Suppressor macrophage (primary cell): ENCODE data around the gene IFNL2.
"Not testable (repeated sequence)": the region's sequence is repeated elsewhere in the genome, so short reads cannot be mapped to it uniquely, and the experiment has no call there.

Experiments
- DNase-seq, 4 experiments: peaks; one replicate each; pipeline ENCODE4 v3.0.0-alpha.2; 2020 to 2022

The IFNL2 gene

DNA sequence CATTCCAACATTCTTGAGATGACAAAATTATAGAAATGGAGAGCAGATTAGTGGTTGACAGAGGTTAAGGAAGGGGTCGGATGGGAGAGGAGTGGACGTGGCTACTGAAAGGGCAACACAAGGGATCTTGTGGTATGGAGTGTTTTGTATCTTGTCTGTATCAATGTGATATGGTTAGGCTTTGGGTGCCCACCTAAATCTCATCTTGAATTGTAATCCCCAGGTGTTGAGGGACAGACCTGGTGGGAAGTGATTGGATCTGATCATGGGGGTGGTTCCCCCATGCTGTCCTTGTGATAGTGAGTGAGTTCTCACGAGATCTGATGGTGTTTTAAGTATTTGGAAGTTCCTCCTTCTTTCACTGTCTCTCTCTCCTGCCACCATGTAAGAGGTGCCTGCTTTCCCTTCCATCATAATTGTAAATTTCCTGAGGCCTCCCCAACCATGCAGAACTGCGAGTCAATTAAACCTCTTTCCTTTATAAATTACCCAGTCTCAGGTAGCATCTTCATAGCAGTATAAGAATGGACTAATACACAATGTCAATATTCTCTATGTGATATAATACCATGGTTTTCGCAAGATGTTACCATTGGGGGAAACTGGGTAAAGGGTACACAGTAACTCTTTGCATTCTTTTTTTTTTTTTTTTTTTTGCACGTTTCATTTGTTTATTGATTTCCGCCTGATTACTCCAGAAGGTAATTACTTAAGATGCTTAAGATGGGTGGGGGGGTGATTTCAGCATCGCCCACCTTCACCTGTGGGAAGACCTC lies 14.6 kb upstream of the IFNL2 start:
- no peak for DNase-seq

DNA sequence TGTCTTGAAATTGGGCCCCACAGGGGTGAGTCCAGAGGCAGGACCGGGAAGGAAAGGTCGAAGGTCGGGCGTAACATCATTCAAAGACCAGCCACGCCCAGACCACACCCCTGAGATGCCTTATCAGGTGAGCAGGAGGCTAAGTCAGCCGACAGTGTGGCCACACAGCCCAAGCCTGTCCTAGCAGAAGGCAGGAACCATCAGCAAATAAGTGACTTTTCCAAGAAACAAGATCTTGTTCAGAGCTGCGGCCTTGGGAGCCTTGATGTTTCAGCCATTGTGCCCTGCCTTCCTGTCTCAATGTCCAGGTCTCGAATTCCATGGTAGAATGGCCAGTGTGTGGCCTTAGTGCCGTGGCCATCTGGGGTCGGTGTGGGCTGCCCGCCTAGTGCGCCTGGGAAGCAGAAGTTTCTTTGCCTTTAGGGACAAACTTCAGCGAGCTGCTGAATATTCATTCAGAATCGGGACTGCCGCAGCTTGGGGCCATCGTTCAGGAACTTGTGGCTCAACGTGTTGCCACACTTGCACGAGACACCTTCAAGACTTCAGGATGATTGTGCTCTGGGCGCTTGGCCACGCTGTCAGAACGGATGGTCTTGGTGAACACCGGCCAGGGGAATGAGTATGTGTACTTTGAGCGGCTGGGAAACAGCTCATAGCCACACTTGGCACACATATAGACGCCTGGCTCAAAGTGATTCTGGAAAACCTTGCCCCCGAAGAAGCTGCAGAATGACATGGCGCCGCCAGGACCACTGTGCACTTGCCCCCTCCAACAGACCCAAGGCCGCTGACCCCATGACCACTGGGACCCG lies 13.5 kb upstream of the IFNL2 start:
- no peak for DNase-seq

DNA sequence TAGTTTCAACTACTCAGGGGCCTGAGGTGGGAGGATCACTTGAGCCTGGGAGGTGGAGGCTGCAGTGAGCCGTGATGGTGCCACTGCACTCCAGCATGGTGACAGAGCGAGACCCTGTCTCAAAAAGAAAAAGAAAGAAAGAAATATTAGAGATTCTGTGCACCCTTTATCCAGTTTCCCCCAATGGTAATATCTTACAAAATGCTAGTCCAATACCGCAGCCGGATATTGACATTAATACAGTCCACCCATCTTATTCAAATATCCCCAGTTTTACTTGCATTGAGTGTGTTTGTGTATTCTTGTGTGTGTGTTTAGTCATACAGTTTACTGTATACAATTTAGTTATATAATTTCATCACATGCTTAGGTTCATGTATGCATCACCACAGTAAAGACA lies 11.0 kb upstream of the IFNL2 start:
- no peak for DNase-seq

DNA sequence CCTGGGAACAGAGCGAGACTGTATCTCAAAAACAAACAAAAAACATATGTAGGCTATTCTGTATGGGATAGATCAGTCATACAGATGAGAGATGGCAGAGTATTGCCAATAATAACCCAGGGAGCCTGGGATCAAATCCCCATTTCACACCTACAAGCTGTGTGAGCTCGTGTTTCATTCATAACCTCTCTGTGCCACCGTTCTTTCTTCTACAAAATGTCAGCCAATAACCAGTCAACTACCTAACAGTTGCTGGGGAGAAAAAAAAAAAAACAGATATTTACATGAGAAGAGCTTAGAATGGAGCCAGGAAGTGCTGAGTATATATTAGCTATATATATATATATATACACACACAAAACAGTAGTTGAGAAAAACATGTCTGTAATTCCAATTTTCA lies 6.5 kb upstream of the IFNL2 start:
- no peak for DNase-seq

DNA sequence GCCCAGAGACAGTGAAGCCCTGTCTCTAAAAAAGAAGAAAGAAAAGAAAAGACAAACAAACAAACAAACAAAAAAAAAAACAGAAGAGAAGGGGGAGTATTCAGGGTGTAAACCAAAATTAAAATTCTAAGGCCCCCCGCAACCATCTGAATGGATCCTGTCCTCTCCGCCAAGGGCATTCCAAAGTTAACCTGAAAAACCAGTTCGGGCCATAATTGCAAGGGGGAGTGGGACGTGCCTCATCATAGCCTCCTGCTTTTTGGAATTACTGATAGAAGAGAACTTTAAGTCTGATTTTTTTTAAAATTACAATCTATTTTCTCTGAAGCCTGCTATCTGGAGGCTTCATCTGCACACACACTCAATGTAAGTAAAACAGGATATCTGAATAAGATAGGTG lies 5.7 kb upstream of the IFNL2 start:
- DNase-seq = no peak

DNA sequence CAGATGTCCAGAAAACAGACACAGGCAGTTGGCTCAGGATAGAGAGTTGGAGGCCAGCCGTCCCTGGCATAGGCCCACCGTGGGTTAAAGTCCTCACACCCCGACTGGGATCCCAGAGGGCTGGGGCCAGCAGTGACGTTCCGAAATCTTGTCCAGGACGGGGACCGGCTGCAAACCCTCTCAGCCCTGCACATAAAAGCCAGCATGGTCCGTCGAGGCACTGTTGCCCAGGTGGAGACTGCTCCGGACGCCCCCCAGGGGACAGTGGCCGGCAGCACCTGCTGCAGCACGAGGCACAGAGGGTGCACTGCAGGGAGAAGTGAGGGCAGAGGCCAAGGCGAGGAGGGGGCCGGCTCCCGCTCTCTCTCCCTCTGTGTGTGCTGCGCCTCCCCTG lies 4.3 kb upstream of the IFNL2 start:
- no peak for DNase-seq

DNA sequence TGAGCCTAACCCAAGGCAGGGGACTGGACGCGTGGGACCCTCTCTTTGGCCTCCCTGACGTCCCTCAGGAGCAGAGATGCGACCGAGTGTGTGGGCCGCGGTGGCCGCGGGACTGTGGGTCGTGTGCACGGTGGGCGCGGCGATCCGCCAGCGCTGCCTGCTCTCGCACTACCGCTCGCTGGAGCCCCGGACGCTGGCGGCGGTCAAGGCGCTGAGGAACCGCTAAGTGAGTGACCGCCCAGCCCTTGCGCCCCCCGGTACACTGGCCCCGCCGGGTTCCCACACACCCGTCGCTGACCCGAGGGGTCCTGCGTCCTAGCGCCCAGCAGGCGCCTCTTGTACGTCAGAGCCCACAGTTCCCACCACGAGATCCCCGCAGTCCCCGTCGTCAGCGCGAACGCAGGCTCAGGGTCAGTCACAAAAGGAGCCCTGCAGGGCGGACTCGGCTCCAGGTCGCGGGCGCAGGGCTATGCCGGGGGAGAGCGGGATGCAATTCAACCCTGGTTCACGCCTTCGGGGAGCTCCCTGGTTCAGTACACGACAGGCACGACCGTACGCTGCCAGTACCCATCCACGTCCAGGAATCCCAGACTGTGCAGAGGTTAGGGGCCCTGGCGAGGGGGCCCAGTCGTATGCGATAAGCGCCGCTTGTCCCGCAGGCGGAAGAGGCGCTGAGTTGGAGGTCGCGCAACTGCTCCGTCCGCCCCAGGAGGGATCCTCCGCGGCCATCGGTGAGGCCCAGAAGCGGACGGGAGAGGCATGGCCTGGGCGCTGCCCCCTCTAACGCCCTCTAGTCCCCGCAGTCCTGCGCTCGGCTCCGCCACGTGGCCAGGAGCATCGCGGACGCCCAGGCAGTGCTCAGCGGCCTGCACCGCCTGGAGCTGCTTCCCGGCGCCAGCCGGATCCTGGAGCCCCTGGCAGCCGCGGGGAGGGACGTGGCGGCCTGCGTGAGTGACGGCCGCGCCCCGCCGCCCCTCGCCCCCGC lies 3.6 kb upstream of the IFNL2 start:
- no peak for DNase-seq

DNA sequence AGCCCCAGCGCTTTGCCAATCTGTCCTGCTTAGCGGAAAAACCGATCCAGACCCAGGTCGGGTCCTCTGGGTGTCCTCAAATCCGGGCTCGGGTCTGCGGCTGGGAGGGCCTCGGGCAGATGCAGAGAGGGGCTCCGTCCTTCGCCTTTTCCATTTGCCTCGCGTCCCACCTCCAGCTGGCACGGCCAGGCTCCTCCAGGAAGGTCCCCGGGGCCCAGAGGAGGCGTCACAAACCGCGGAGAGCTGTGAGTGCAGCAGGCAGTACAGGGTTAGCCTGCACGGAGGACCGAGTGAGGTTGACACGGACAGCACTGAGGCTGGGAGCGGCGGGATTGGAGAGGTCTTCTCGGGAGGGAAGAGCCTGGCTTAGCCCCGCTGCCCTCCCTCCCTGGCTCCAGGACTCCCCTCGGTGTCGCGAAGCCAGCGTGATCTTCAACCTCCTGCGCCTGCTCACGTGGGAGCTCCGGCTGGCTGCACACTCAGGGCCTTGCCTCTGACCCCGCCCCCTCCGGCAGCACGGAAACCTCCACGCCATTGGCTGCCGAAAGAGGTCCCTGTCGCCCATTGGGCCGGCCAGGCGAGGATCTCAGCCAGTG lies 2.8 kb upstream of the IFNL2 start:
- DNase-seq = no peak

DNA sequence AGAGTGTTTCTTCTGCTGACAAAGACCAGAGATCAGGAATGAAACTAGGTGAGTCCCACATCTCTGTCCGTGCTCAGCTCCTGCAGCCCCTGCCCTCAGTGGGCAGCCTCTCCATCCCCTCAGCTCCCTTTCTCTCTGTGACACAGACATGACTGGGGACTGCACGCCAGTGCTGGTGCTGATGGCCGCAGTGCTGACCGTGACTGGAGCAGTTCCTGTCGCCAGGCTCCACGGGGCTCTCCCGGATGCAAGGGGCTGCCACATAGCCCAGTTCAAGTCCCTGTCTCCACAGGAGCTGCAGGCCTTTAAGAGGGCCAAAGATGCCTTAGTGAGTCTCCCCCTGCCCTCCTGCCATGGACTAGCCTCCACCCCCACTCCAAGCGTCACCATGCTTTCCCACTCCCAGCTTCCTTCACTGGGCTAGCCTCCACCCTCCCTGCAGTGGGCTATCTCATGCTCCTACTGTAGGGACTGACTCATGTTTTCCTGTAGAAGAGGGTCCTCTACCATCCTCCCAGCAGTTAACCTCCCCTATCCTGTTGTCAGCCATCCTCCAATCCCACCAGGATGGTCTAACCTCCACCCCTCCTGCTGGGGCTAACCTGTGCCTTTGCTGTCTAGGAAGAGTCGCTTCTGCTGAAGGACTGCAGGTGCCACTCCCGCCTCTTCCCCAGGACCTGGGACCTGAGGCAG lies 481 bp downstream of the IFNL2 start:
- DNase-seq = not testable (repeated sequence)

DNA sequence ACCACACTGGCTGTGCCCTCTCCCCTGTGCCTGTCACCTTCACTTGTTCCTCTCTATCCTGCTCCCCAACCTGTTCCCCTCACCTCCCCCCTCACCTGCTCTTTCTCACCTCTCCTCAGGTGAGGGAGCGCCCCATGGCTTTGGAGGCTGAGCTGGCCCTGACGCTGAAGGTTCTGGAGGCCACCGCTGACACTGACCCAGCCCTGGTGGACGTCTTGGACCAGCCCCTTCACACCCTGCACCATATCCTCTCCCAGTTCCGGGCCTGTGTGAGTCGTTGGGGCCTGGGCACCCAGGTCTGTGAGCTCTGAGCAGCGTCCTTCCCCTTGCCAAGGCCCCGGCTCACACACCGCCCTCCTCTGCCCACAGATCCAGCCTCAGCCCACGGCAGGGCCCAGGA lies 1.2 kb downstream of the IFNL2 start:
- DNase-seq = not testable (repeated sequence)

DNA sequence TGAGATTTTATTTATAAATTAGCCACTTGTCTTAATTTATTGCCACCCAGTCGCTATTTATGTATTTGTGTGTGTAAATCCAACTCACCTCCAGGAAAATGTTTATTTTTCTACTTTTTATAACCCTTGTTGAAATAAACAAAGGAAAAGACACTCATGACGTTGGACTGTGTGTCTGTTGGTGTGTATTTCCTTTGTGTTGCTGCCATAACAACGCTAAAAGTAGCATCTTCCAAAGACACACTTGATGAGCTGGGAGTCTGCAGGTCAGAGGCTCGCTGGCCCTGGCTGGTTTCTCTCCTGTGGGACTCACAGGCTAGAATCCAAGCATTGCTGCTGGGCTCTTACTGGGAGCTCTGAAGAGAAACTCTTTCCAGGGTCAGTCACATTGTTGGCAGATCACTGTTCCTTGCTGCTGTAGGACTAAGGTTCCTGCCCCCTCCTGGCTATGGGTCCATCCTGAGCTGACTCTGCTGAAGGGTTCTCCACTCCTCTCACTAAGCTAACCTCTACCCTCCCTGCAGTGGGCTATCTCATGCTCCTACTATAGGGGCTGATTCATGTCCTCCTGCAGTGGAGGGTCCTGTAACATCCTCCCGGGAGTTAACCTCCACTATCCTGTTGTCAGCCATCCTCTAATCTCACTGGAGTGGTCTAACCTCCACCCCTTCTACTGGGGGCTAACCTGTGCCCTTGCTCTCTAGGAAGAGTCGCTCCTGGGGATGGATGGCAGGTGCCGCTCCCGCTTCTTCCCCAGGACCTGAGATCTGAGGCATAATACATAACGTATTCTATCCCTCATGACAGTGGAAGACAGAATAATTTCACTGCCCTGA lies 2.1 kb downstream of the IFNL2 start:
- no peak for DNase-seq

DNA sequence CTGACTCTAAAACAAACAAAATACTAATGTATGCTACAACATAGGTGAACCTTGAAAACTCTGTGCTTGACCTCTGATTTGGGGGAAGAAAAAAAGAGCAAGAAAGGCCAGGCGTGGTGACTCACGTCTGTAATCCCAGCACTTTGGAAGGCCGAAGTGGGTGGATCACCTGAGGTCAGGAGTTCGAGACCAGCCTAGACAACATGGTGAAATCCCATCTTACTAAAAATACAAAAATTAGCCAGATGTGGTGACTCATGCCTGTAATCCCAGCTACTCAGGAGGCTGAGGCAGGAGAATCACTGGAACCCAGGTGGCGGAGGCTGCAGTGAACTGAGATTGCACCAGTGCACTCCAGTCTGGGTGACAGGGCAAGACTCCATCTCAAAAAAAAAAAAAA lies 5.7 kb downstream of the IFNL2 start:
- DNase-seq = not testable (repeated sequence)

DNA sequence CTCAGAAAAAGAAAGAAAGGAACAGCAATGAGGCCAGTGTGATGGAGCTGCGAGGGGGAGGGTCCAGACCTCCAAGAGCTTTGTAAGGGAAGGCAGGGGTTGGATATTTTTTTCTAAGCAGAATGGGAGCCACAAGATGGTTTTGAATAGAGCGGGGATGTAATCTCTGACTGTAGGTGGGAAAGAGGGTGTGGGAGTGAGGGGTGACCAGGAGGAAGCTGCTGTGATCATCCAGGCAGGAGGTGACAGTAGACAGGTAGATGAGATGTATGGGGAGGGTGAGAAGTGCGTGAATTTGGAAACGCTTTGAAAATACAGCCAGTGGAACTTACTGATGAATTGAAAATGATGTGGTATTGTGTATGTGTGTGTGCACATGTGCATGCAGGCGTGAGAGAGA lies 7.4 kb downstream of the IFNL2 start:
- no peak for DNase-seq

DNA sequence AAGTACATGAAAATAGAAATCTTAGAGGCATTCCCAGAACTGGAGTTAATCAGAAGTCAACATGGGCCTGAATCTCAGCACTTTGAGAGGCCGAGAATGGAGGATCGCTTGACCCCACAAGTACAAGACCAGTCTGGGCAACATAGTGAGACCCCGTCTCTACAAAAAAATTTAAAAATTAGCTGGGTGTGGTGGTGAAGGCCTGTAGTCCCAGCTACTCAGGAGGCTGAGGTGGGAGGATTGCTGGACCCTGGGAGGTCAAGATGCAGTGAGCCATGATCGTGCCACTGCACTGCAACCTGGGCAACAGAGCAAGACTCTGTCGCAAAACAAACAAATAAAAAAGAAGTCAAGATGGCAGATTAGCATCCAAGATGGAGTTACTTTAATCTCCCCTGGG lies 8.5 kb downstream of the IFNL2 start:
- no peak for DNase-seq

DNA sequence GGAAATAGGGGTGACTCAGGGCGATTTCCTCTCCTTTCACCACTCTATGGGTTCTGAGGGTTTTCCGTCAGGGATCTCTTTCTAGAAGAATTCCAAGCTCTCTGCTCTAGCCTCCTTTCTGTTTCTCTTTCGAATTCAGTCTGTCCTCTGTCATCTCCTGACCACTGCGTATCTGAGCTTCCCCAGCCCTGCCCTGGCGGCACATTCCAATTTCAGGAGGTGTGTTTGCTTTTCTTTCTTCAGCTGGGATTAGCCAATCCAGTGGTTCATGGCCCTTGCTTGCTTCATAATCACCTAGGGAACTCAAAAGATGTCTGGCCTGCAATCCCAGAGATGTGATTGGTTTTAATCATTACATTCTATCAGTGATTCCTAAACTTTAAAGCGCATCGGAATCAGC lies 9.4 kb downstream of the IFNL2 start:
- DNase-seq = no peak

DNA sequence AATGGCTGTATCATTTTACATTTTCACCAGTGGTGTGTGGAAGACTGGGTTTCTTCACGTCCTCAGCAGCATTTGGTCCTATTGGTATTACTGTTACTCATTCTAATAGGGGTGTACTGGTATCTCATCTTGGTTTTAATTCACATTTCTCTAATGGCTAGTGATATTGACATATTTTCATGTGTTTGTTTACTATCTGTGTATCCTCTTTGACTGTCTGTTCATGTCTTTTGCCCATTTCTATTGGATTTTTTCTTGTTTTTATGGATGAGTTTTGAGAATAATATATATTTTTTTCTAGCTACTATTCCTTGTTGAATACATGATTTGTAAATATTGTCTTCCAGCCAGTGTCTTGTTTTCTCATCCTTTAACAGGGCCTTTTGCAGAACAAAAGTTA lies 13.8 kb downstream of the IFNL2 start:
- DNase-seq = no peak

DNA sequence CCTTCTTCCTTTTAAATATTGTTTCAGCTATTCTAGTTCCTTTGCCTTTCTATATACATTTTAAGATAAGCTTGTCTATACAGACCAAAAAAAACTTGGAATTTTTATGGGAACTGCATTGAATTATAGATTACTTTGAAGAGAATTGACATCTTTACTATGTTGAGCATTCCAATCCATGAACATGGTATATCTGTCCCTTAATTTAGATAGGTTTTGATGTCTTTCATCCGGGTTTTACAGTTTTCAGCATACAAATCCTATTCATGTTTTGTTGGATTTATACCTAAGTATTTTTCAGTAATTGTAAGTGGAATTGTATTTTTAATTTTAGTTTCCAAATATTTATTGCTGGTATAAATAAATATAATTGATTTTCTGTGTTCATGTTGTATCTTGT lies 15.8 kb downstream of the IFNL2 start:
- no peak for DNase-seq

DNA sequence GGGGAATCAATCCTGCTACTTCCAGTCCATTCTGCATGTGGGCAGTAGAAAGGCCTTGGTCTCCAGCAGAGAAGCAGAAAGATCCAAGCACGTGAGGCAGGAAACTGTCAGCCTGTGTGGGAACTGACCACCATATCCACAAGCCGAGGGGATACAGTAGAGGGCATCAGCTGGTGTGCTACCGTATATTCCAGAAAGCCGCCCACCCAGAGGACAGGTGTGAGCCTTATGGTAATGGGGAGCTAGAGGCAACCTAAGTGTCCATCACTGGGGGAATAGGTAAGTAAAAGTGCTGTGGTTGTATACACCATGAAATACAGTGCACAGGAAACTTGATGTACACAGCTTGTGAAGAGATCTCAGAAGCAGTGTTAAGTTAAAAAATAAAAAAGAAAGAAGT lies 25.2 kb downstream of the IFNL2 start:
- DNase-seq = no peak

DNA sequence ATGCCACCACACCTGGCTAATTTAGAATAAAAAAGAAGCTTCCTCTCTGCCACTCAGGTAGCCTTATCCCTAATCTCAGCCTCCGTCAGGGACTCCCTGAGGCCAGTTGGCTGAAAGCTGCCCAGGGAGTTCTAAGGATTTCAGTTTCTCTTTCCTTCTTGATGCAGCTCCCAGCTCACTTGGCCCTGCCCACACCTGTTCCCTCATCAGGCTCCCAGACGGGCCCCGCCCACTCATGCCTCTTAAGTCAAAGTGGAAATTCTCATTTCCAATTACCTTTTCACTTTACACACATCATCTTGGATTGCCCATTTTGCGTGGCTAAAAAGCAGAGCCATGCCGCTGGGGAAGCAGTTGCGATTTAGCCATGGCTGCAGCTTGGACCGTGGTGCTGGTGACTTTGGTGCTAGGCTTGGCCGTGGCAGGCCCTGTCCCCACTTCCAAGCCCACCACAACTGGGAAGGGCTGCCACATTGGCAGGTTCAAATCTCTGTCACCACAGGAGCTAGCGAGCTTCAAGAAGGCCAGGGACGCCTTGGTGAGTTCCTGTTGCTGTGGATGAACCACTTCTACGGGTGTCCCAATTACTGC lies 28.0 kb downstream of the IFNL2 start, which contains the start of gene IFNL1:
Gene IFNL1 (plus strand): TSS at position 353 of the 591 bp plus-strand sequence. CDS start 15 bp downstream, at position 368.
- no peak for DNase-seq

DNA sequence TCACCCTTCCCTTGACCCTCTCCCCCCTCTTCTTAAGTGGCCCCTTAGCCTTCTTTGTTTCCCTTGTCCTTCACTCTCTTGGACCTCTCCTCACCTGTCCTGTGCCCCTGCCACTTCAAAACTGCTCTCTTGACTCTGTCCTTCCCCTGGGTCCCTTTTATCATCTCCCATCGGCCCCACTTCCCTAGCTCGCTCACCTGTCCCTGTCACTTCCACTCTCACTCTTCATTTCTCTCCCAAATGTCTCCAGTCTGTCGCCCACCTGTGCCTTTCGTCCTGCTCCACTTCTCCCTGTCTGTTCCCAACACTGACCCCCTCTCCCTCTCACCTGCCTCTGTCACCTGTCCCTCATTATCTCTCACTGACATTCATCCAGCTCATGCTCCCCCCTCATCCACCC lies 28.7 kb downstream of the IFNL2 start:
- DNase-seq = no peak
